ENCODE measurements around the gene GALNT9.

DNA sequence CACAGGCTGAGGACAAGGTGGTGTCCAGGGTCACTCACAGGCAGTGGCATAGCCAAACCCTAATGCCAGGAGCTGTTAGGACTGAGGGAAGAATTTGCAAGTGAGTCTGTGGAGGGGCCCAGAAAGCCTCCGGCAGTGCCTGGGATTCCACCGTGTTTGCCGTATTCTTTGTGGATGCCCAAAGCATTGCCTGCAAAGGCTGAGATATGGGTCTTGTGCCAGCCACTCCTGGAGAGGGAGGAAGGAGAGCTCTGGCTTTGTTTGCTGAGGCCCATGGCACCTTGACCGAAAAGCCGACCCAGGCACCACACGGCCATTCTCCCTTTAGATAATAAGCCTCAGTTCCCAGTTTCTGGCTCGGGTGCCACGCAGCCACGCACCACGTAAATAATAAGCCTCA, 35.8 kb upstream of the GALNT9 start:
- TF ChIP-seq, protein P1, sequence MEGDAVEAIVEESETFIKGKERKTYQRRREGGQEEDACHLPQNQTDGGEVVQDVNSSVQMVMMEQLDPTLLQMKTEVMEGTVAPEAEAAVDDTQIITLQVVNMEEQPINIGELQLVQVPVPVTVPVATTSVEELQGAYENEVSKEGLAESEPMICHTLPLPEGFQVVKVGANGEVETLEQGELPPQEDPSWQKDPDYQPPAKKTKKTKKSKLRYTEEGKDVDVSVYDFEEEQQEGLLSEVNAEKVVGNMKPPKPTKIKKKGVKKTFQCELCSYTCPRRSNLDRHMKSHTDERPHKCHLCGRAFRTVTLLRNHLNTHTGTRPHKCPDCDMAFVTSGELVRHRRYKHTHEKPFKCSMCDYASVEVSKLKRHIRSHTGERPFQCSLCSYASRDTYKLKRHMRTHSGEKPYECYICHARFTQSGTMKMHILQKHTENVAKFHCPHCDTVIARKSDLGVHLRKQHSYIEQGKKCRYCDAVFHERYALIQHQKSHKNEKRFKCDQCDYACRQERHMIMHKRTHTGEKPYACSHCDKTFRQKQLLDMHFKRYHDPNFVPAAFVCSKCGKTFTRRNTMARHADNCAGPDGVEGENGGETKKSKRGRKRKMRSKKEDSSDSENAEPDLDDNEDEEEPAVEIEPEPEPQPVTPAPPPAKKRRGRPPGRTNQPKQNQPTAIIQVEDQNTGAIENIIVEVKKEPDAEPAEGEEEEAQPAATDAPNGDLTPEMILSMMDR (IDR thresholded peaks at IDR 0.05): no peak
- TF ChIP-seq POLR2A (IDR thresholded peaks at IDR 0.05): no peak
